A673 (cell line): ENCODE measurements around the gene SMCO3.

Experiments used
- CTCF ChIP-seq: fragments of 300-800, 200-600 bp; sonication (generic); conservative IDR thresholded peaks from 2 replicates; pipeline ENCODE4 v1.5.1; 2017; ENCODE audit warnings: low read depth, mild to moderate bottlenecking, antibody characterized with exemption, low read length, moderate library complexity, mixed read lengths
- EZH2 ChIP-seq: fragments of 200-600 bp; sonication (generic); IDR thresholded peaks from 2 replicates; pipeline ENCODE4 v1.6.1; 2017; ENCODE audit warnings: borderline replicate concordance, low read depth, mild to moderate bottlenecking, mixed read lengths, antibody characterized with exemption, low read length; ENCODE audit not compliant: poor library complexity, severe bottlenecking

DNA sequence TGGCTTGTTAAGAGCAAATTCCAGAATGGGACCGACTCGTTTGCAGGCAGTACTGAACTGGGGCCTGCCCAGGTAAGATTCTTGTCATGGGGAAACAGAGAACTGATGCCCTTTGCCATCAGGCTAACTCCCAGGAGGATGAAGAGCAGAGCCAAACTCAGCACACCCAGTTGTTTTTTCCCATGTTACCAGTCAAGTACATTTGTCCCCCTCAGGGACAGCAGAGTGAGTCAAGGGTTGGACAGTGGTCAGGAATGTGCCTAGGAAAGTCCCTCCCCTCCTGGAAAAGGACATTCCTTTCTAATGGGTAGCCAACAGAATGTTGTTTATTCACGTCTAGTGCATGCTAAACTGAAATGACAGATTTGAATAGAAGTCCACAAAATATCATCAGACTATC is 27.8 kb upstream of the SMCO3 start:
- TF ChIP-seq CTCF: no peak
- no peak for TF ChIP-seq EZH2
